Natural killer cell (primary cell): ENCODE results near the gene SMARCA2. TPM values are rescaled to one million over a fixed set of nuclear protein-coding genes. Genes with fewer than 3 reads are reported as not detected.
"Not testable (repeated sequence)": the region's sequence is repeated elsewhere in the genome, so short reads cannot be mapped to it uniquely, and the experiment has no call there.

ENCODE experiments used
- ATAC-seq, 3 donors: fragments of 150-1000 bp in 2 of 3; fragments of 200-7000 bp in 1 of 3; cut with Tn5 transposase; 1 replicate in 1 of 3; 2 replicates in 2 of 3; pipeline ENCODE4 v1.10.0; 2021; ENCODE audit warnings: mild to moderate bottlenecking in 2 of 3, moderate library complexity in 2 of 3
- DNase-seq, 2 donors: peaks; one replicate each; pipeline versions ENCODE4 v3.0.0 to v3.0.0-alpha.2; 2013 to 2021; ENCODE audit warnings: mixed read lengths in 1 of 2
- H3K27ac ChIP-seq: one replicate; pipeline ENCODE4 v1.5.1; 2013; ENCODE audit warnings: mild to moderate bottlenecking, low read length
- H3K27me3 ChIP-seq: one replicate; pipeline ENCODE4 v1.6.1; 2013; ENCODE audit warnings: low read length; ENCODE audit not compliant: control insufficient read depth, insufficient read depth
- H3K36me3 ChIP-seq: one replicate; pipeline ENCODE4 v1.6.1; 2013; ENCODE audit warnings: low read length; ENCODE audit not compliant: control insufficient read depth, insufficient read depth
- H3K4me1 ChIP-seq: one replicate; pipeline ENCODE4 v1.6.1; 2013; ENCODE audit warnings: low read length; ENCODE audit not compliant: control insufficient read depth, insufficient read depth
- H3K4me3 ChIP-seq: one replicate; pipeline ENCODE4 v1.5.1; 2013; ENCODE audit warnings: low read length
- H3K9me3 ChIP-seq: one replicate; pipeline ENCODE4 v1.6.1; 2013; ENCODE audit warnings: low read length; ENCODE audit not compliant: control insufficient read depth, insufficient read depth
- H3K27ac Mint-ChIP-seq, 2 donors: one replicate each; pipeline ENCODE4 v1.8.0; 2022; ENCODE audit warnings: mild to moderate bottlenecking in 2 of 2, mixed read lengths in 2 of 2, moderate library complexity in 1 of 2
- H3K27me3 Mint-ChIP-seq, 2 donors: one replicate each; pipeline ENCODE4 v1.8.0; 2022; ENCODE audit warnings: low read depth in 2 of 2, mixed read lengths in 2 of 2
- H3K36me3 Mint-ChIP-seq: one replicate; pipeline ENCODE4 v1.8.0; 2022; ENCODE audit warnings: mixed read lengths
- H3K4me1 Mint-ChIP-seq, 2 donors: one replicate each; pipeline ENCODE4 v1.8.0; 2022; ENCODE audit warnings: mixed read lengths in 2 of 2
- H3K4me3 Mint-ChIP-seq: one replicate; pipeline ENCODE4 v1.8.0; 2022; ENCODE audit warnings: mild to moderate bottlenecking, moderate library complexity, mixed read lengths
- H3K9me3 Mint-ChIP-seq, 2 donors: one replicate each; pipeline ENCODE4 v1.8.0; 2022; ENCODE audit warnings: mixed read lengths in 2 of 2
- WGBS: methylation state at CpG from one replicate; pipeline ENCODE4 v1.1.7; 2013; ENCODE audit warnings: missing lambda C conversion rate; ENCODE audit not compliant: insufficient coverage; 5-methylcytosine and 5-hydroxymethylcytosine counted together
- intact Hi-C: fragments of 100-400 bp; cut with micrococcal nuclease; formaldehyde crosslinking; loops from one replicate; pipeline ENCODE4 v1.14.2; 2022
- total RNA-seq, 4 donors: library from RNA; stranded (reverse); fragments of 120-200 nt in 1 of 4; gene quantifications; one replicate each; pipeline versions ENCODE4 v1.2.3 to v1.2.4, GENCODE V29; 2013 to 2022
- TF ChIP-seq, protein P1 (sequence below): fragments of 200-600 bp; IDR thresholded peaks from one replicate; pipeline ENCODE4 v1.8.0; 2022; ENCODE audit warnings: antibody characterized with exemption

The SMARCA2 gene
- total RNA-seq, 3 donors from 2014 or later (not counting 1 experiment from before 2014, with no cell fraction given) = 303 to 324 (median 308) TPM

- no peak overlapping the region for H3K27ac ChIP-seq
- TF ChIP-seq, protein P1, sequence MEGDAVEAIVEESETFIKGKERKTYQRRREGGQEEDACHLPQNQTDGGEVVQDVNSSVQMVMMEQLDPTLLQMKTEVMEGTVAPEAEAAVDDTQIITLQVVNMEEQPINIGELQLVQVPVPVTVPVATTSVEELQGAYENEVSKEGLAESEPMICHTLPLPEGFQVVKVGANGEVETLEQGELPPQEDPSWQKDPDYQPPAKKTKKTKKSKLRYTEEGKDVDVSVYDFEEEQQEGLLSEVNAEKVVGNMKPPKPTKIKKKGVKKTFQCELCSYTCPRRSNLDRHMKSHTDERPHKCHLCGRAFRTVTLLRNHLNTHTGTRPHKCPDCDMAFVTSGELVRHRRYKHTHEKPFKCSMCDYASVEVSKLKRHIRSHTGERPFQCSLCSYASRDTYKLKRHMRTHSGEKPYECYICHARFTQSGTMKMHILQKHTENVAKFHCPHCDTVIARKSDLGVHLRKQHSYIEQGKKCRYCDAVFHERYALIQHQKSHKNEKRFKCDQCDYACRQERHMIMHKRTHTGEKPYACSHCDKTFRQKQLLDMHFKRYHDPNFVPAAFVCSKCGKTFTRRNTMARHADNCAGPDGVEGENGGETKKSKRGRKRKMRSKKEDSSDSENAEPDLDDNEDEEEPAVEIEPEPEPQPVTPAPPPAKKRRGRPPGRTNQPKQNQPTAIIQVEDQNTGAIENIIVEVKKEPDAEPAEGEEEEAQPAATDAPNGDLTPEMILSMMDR = no peak
- Mint-ChIP-seq H3K4me1 (peaks cover 61 to 68% of the 10 kb centered on the region in 2 donors), H3K27me3 (no peaks in the 10 kb centered on the region), H3K9me3 (no peaks in the 10 kb centered on the region), H3K36me3 (no peaks in the 10 kb centered on the region), H3K27ac (peak overlapping the region; percentile 17 to 63), H3K4me3 (no peak overlapping the region)
- DNase-seq (no peak), ATAC-seq (no peak)
- H3K36me3 ChIP-seq = peaks cover 10% of the 10 kb centered on the region
- WGBS = 95% methylated on average over 3 of the region's 3 CpGs
- no peak overlapping the region for H3K4me3 ChIP-seq
- no peaks in the 10 kb centered on the region for H3K27me3 ChIP-seq
- H3K4me1 ChIP-seq = no peaks in the 10 kb centered on the region
- intact Hi-C loops = no loop called here
- no peaks in the 10 kb centered on the region for H3K9me3 ChIP-seq
Observed at GRCh38 chr9:2144619-2145018, 129.5 kb downstream of the SMARCA2 start.

DNA sequence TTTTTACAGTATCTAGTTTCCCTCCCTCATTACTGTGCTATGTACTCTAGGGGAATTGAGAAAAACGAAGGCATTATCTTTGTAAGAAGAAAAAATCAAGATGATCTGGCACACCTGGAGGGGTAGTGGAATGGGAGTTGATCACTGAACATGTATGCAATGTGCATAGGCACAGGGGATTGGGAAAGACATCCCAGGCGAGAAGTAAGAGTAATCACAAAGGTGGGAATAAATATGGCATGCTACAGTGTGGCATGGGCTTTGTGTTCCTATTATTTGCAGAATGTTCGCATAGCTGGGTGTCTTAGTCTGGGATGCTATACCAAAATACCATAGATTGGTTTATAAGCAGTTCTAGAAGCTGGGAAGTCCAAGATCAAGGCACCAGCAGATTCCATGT is 130.6 kb downstream of the SMARCA2 start:
- H3K9me3 Mint-ChIP-seq = no peaks in the 10 kb centered on the region
- DNase-seq (no peak), ATAC-seq (no peak)
- WGBS = 90% methylated on average over 3 of the region's 3 CpGs
- peak overlapping the region; percentile 5 to 63 for H3K27ac Mint-ChIP-seq
- no peak overlapping the region for H3K4me3 Mint-ChIP-seq
- no peak overlapping the region for H3K4me3 ChIP-seq
- intact Hi-C loops = no loop called here
- H3K9me3 ChIP-seq = no peaks in the 10 kb centered on the region
- no peak overlapping the region for H3K27ac ChIP-seq
- no peaks in the 10 kb centered on the region for H3K4me1 ChIP-seq
- H3K27me3 Mint-ChIP-seq = no peaks in the 10 kb centered on the region
- peaks cover 68 to 74% of the 10 kb centered on the region in 2 donors for H3K4me1 Mint-ChIP-seq
- no peaks in the 10 kb centered on the region for H3K36me3 Mint-ChIP-seq
- H3K36me3 ChIP-seq = peaks cover 7% of the 10 kb centered on the region
- no peaks in the 10 kb centered on the region for H3K27me3 ChIP-seq
- TF ChIP-seq, protein P1 = no peak

- H3K27me3 Mint-ChIP-seq, H3K4me3 Mint-ChIP-seq, H3K4me1 ChIP-seq, H3K4me3 ChIP-seq, H3K36me3 Mint-ChIP-seq, H3K27ac ChIP-seq, H3K36me3 ChIP-seq, H3K9me3 ChIP-seq, intact Hi-C loops, H3K9me3 Mint-ChIP-seq, H3K27me3 ChIP-seq: not testable (repeated sequence)
- ATAC-seq = peak in 2 of 3 donors; percentile 45 to 61
- Mint-ChIP-seq H3K27ac (peak overlapping the region; percentile 5 to 67), H3K4me1 (peaks cover 66 to 71% of the 10 kb centered on the region in 2 donors)
- peak; percentile 22 to 23 for DNase-seq
Observed at GRCh38 chr9:2146700-2147099, 131.6 kb downstream of the SMARCA2 start.

DNA sequence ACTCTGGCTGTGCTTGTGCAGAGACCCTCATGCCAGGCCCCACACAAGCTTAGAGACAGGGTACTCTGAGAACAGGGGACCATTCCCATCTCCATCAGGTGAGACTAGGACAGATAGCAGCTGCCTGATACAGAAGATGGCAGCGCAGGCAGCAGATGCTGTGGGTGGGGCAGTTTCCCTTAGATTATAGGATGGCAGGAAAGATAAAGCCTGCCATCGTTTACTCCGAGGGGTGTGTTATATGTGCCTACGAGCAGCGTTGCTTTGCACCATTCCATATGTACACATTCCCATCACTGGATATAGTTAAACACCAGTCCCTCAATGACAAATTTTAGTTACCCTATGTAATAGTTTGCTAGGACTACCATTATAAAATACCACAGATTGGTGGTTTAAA is 135.2 kb downstream of the SMARCA2 start:
- DNase-seq (no peak), ATAC-seq (no peak)
- H3K36me3 Mint-ChIP-seq = no peaks in the 10 kb centered on the region
- Histone ChIP-seq H3K4me1 (no peaks in the 10 kb centered on the region), H3K4me3 (no peak overlapping the region), H3K9me3 (no peaks in the 10 kb centered on the region), H3K36me3 (no peaks in the 10 kb centered on the region), H3K27ac (no peak overlapping the region), H3K27me3 (no peaks in the 10 kb centered on the region)
- no peak overlapping the region for H3K27ac Mint-ChIP-seq
- no peaks in the 10 kb centered on the region for H3K9me3 Mint-ChIP-seq
- intact Hi-C loops = loop anchor here (10.0 kb wide), 2 partner anchors 136 to 694 kb away; partner anchors contain the start of genes PUM3 and SMARCA2
- TF ChIP-seq, protein P1 = no peak
- no peak overlapping the region for H3K4me3 Mint-ChIP-seq
- H3K27me3 Mint-ChIP-seq = no peaks in the 10 kb centered on the region
- peaks cover 58 to 66% of the 10 kb centered on the region in 2 donors for H3K4me1 Mint-ChIP-seq
- 96% methylated on average over 5 of the region's 5 CpGs for WGBS
